Muscle of back (tissue), 11 donors: ENCODE measurements around the gene UBE2E2. TPM values are rescaled to one million over a fixed set of nuclear protein-coding genes. Genes with fewer than 3 reads are reported as not detected.

Experiments used
- DNase-seq, 3 donors: peaks; one replicate each; pipeline versions ENCODE4 v3.0.0 to v3.0.0-alpha.2; 2013
- polyA plus RNA-seq, 10 donors: library from polyadenylated mRNA; unstranded; fragments of 120-200 nt; gene quantifications; one replicate each; pipeline ENCODE4 v1.2.1, GENCODE V29; 2013; ENCODE audit not compliant: insufficient read length in 10 of 10

The UBE2E2 gene
- polyA plus RNA-seq, 10 donors = 28.9 to 42.2 (median 38.7) TPM

DNA sequence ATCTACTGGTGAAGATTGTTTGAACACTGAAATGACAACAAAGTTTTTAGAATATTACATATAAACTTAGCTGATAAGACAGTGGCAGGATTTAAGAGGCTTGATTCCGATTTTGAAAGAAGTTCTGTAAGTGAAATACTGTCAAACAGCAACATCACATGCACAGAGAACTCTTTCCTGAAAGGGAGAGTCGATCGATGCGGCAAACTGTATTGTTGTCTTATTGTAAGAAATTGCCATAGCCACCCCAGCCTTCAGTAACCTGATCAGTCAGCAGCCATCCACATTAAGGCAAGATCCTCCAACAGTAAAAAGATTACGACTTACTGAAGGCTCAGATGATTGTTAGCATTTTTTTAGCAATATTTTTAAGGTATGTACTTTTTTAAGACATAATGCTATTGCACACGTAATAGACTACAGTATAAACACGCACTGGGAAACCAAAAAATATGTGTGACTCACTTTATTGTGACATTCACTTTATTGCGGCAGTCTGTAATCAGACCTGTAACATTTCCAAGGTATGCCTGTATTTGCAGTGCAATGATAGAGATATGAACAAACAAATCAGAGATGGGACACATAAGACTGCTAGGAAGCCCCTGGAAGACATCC, 377.1 kb downstream of the UBE2E2 start:
- DNase-seq = no peak

- DNase-seq = no peak
Observed at GRCh38 chr3:23583980-23584740, 381.0 kb downstream of the UBE2E2 start.

DNA sequence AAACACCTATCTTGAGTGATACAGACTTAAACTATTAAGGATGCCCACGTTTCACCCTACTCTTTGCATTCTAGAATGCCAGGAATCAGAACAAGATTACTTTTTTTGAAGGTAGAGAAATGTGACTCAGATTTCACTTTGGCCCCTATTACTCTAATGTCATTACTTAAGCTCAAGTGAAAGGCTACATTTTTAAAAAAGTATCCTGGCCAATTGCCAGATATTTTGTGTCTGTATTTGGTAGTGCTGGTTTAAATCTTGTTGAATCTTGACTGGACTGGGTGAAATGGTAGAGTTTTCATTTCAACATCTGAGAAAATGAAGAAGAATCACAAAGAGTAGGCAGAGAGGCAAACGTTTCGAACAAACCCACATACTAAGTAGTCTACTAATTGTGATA, 384.4 kb downstream of the UBE2E2 start:
- DNase-seq = no peak

DNA sequence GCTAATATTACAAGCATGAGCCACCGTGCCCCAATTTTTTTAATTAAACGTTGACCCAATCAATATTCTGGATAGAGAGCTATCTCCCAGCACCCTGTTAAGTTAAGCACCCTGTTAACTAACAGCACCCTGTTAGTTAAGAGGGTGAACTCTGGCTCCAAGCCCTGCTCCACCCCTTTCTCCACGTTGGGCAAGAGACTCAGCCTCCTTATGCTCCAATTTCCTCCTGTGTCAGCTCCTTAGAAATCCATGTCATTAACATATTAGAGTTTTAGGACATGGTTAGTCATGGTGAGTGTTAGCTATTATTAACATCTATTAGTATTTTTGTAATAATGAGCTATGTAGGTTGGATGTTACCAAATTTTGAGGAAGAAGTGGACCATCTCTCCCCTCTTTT, 385.4 kb downstream of the UBE2E2 start:
- no peak for DNase-seq

GRCh38 chr3:23589602-23590001, 386.5 kb downstream of the UBE2E2 start:
- no peak for DNase-seq

DNA sequence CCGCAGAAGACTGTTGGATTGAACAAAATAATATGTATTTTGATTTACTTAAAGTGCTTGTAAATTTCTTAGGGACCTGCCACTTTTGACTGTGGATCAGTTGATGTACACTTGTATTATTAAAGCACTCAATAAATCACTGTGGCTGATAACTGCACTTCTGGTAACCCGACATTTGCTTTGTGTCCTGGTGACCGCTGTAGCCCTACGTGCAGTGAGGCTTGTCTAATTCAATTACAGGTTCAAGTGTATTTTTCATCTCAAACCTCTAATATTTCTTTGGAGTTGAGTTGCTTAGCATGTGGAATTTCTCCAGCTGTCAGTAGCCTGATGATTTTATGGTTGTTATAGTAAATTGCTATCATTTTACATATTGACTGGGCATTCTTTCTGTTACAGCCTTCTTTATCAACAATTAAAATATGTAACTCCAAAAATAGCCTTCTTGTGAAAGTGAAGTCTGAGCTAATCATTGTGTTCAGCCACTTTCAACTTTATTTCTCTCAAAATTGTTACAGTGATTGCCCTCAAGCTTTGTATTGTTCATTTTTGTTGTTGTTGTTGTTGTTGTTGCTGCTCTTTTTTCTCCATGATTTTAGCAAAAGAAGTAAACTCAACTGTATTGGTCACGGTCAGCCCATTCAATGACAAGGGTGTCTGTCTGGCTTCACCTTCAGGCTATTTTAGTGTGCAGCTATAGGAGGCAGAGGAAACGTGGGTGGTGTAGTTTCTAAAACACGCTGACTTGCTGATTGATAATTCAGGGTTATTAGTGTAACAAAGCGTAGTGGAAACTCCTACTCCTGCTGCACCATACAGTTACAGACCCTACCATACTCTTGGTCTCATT, 387.5 kb downstream of the UBE2E2 start:
- DNase-seq = no peak

GRCh38 chr3:23591374-23591773, 388.2 kb downstream of the UBE2E2 start:
- DNase-seq = no peak

GRCh38 chr3:23592961-23593931, 390.1 kb downstream of the UBE2E2 start:
- DNase-seq = no peak

GRCh38 chr3:23594066-23594465, 390.9 kb downstream of the UBE2E2 start:
- no peak for DNase-seq

DNA sequence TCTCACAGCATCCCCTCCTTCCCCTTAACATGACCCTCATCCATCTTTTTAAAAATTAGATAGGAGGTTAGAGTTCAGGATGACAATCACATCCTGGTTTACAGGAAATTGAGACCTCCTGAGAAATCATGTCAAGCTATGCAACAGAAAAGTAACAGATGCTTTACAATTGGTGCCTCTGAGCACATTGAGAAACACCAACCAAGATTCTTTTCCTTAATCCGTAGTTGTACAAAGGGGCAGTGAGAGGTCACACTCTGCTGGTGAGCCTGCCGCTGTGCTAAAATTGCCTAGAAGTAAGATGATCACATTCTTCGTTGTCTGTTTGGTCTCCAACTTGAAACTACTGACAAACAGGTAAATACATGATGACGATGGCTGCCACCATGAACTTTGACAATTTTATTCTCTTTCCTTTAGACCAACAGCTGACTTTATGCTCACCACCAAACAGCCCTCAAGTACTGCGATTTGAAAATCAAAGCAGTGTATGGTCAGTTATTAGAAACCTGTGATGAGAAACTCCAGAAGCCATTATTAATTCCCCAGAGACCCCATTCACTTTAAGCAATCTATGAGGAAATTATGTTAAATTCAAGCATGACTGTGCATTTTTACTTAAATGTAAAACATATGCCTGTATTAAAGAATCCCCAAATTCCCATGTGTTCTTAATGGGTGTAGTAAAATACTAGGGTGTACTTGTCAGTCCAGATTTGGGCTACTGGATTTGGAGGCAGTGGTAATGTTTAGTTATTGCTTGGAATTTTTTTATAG, 392.0 kb downstream of the UBE2E2 start:
- no peak for DNase-seq

DNA sequence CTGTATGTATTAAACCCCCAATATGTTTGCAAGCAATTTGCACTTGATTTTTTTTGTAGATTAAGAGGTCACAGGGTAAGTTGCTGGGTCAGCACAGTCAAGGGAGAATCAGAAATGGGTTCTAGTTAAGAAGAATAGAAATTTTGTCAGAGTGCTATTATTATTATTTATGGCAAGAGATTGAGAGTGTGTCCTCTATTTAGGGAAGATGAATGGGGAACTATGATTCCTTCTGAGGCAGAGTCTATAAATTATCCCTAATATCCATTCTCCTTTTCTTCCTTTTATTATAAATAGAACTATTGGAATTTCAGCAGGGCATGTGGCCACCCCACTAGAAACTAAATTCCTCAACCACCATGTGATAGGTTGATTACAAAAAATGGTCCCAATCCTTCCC, 392.7 kb downstream of the UBE2E2 start:
- no peak for DNase-seq

GRCh38 chr3:23600167-23600871, 397.2 kb downstream of the UBE2E2 start:
- peak in 1 of 3 donors; percentile 47 for DNase-seq

DNA sequence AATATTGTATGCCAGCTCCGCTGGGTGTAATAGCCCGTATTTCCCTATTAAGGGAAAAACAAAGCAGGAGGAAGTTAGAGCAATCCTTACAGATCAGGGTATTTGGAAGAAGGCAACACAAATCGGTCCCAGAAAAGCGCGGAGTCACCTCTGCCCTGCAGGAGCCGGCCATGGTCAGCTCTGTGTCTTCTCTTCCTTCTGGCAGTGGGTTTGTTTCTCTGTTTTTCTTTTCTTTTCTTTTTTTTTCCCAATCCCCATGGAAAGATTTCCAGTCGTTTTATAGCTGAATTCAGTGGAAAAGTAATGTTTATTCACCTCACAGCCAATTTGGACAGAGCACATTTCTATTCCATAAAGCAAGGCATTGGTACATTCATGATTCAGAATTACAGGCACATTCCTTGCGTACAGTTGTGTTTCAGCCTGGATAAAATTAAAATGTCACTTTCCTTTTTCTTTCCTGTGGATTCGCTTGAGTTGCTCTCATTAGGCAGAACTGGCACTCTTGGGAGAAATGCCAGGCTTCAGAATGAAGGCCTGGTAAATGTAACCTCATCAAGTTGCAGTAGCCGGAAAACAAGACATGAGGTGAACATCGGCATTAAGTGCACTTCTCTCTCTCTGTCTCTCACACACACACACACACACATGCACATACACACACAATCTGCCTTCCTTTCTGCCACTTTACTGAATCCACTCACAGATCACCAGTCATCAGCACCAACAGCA, 398.1 kb downstream of the UBE2E2 start:
- peak in 2 of 3 donors; percentile 16 to 28 for DNase-seq

DNA sequence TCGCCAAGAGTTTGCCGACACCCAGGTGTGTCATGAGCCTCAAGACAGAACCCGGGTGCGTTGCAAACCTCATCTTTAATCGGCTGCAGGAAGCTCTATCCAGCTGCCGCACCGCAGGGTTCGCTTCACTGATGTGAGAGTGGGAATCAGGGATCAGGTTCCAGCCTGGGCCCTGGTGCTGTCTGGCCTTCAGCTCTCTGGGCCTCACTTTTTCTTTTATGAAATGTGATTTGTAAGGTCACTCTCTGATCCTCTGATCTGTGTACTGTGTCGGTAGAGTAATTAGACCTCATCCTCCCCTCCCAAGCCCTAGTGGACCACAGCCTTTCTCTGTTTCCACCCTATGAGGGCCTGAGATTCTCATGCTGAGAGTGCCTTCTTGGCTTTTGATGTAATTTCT, 399.8 kb downstream of the UBE2E2 start:
- DNase-seq = no peak

DNA sequence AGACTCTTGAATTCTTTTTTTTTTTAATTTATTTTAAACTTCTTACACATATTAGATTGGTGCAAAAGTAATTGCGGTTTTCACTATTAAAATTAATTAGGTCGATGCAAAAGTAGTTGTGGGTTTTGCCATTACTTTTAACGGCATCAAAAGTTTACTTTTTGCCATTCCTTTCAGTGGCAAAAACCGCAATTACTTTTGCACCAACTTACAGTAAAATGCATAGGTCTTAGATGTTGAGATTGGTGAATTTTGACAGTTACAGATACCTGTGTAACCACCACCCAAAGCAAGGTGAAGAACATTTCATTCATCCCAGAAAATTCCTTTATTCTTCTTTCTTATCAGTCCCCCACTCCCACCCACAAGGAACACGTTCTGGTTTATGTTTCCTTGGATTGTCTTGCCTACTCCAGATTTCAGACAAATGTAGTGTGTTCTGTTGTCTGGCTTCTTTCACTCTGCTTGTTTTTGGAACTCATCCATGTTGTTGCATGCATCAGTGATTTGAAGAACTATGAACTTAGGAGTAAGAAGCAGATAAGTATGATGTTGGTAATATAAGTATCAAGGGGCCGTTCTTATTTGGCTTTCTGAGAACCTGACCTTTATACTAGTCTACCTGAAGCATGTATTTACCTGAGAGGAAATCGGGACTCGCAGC, 404.2 kb downstream of the UBE2E2 start:
- no peak for DNase-seq

- no peak for DNase-seq
Observed at GRCh38 chr3:23608650-23609049, 405.5 kb downstream of the UBE2E2 start.

DNA sequence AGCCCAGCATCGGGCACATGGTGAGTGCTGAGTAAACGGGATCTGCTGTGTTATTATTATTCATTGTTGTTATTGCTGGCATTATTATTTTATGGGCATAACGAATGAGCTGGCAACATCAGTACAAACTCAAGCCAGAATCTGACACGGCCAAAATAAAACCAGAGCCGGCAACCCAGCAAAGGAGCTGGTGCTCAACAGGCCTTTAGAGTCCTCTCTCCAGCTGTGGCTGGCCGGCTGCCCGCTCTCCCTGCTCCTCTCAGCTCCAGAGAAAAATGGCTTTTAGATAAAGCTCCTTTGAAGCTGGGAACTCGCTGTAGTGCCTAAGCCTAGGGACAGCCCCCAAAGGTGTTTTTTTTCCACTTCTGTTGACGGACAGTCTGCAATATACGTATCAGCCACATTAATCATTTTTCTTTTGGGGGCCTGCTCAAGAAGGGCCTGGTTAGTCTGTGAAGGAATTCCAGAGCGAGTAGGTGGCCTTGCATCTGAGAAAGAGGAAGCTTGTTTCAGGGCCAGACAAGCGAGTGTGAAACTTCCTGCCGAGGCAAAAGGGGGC, 408.7 kb downstream of the UBE2E2 start:
- peak; percentile 63 to 89 (median 68) for DNase-seq

- no peak for DNase-seq
Observed at GRCh38 chr3:23612296-23612891, 409.3 kb downstream of the UBE2E2 start.
